ENCODE measurements around the gene RAB23.

RAB23 gene

DNA sequence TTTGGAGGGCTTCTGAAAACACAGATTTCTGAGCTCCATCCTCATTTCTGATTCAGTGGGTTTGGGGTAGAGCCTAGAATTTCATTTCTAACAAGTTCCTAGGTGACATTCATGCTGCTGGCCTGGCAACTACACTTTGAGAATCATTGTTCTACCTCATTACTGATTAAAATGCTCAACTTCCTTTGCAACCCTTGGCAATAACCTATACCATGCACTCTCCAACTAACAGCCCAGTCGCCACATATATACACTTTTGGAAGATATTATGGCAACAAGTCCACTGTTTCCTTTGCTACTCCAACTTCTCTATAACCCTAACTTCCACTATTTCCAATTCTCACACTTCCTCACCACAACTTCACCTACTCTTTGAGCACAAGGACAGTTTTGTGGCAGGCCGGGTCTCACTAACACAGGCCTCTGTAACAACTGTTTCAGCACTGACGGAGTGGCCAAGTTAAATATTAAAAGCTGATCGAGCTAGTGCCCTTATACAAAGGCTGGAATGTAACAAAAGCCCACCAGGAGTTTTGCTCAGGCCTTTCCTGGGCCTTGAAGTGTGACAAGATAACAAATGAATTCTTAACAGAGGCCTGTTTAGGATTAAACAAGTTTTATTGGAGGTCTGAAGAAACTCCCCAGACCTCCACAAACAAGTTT, 32.1 kb upstream of the RAB23 start:
- TF ChIP-seq, protein P1, sequence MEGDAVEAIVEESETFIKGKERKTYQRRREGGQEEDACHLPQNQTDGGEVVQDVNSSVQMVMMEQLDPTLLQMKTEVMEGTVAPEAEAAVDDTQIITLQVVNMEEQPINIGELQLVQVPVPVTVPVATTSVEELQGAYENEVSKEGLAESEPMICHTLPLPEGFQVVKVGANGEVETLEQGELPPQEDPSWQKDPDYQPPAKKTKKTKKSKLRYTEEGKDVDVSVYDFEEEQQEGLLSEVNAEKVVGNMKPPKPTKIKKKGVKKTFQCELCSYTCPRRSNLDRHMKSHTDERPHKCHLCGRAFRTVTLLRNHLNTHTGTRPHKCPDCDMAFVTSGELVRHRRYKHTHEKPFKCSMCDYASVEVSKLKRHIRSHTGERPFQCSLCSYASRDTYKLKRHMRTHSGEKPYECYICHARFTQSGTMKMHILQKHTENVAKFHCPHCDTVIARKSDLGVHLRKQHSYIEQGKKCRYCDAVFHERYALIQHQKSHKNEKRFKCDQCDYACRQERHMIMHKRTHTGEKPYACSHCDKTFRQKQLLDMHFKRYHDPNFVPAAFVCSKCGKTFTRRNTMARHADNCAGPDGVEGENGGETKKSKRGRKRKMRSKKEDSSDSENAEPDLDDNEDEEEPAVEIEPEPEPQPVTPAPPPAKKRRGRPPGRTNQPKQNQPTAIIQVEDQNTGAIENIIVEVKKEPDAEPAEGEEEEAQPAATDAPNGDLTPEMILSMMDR (conservative IDR thresholded peaks at IDR 0.05; ENCODE audit: low read depth, low read length) = no peak
- DNase-seq (ENCODE audit: low read depth) = no peak
- H3K4me3 ChIP-seq (ENCODE audit: low read length) = no peak overlapping the region

GRCh38 chr6:57252975-57253374, 30.9 kb upstream of the RAB23 start:
- DNase-seq (ENCODE audit: low read depth) = no peak
- no peak overlapping the region for H3K4me3 ChIP-seq (ENCODE audit: low read length)
- TF ChIP-seq, protein P1 (conservative IDR thresholded peaks at IDR 0.05; ENCODE audit: low read depth, low read length) = no peak

DNA sequence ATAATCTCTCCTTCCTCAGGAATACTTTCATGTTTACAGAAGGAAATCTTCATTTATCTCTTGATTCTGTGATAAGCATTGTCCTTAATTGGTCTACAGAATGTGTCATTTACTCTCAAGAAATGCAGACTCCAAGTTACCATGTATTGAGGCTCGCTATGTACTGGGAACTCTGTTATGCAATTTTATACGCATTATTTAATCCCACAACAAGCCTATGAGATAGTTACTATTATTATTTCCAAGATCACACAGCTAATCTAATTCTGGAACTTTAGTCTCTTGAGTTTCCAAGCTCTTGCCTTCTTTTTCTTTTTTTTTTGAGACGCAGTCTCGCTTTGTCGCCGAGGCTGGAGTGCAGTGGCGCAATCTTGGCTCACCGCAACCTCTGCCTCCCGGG, 30.0 kb upstream of the RAB23 start:
- TF ChIP-seq, protein P1 (conservative IDR thresholded peaks at IDR 0.05; ENCODE audit: low read depth, low read length) = no peak
- DNase-seq (ENCODE audit: low read depth) = no peak
- no peak overlapping the region for H3K4me3 ChIP-seq (ENCODE audit: low read length)

DNA sequence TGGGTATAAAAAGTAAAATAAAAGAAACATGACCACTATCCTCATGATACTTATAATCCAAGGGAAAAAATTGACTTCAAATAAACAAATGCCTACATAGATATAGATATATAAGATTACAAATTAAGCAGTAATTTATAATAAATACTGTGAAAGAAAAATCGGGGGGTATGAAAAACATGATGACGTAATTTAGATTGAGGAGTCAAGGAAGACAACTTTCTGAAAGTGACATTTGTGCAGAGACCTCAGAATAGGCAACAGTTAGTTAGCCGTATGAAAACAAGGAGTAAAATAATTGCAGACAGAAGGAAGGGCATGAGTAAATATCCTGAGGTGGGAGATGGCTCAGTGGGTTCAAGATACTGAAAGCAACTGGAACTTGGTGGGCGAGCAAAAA, 28.2 kb upstream of the RAB23 start:
- DNase-seq (ENCODE audit: low read depth) = no peak
- no peak overlapping the region for H3K4me3 ChIP-seq (ENCODE audit: low read length)
- TF ChIP-seq, protein P1 (conservative IDR thresholded peaks at IDR 0.05; ENCODE audit: low read depth, low read length) = no peak

- no peak for DNase-seq (ENCODE audit: low read depth)
- no peak overlapping the region for H3K4me3 ChIP-seq (ENCODE audit: low read length)
- TF ChIP-seq, protein P1 (conservative IDR thresholded peaks at IDR 0.05; ENCODE audit: low read depth, low read length) = no peak
These were observed 26.3 kb upstream of the RAB23 start for GRCh38 chr6:57248311-57248895.

DNA sequence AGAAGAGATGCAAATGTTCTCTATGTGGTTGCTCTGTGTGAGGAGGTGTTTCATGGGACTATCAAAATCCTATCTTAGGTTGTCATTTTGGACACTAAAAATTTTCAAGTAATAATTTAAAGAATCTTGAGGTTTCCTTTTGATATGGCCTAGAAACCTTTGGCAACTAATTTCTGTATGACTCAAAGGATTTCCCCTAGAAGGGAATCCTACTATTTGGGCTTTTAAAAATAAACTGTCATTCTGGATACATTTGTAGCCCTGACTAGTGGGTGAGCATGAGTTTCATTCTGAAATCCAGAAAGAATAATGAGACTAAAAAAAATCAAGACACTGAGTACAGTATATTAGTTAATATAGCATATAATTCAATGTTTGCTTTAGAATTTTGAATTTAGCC, 25.5 kb upstream of the RAB23 start:
- TF ChIP-seq, protein P1 (conservative IDR thresholded peaks at IDR 0.05; ENCODE audit: low read depth, low read length) = no peak
- no peak for DNase-seq (ENCODE audit: low read depth)

GRCh38 chr6:57246307-57246706, 24.2 kb upstream of the RAB23 start:
- DNase-seq (ENCODE audit: low read depth) = no peak
- H3K4me3 ChIP-seq (ENCODE audit: low read length) = no peak overlapping the region
- TF ChIP-seq, protein P1 (conservative IDR thresholded peaks at IDR 0.05; ENCODE audit: low read depth, low read length) = no peak

More for the DNA sequence above, 25.5 kb upstream of the RAB23 start:
- H3K4me3 ChIP-seq (ENCODE audit: low read length) = no peak overlapping the region

All from retinal pigment epithelial cell (primary cell).